GM23248 (cell line): ENCODE data around the gene ZNF668. TPM values are rescaled to one million over a fixed set of nuclear protein-coding genes. Genes with fewer than 3 reads are reported as not detected.

Experiments
- DNase-seq: peaks from one replicate; pipeline ENCODE4 v3.0.0-alpha.2; 2015
- H2AFZ ChIP-seq: fragments of 200-600 bp; sonication (generic); 2 replicates; pipeline ENCODE4 v1.6.1; 2016; ENCODE audit warnings: antibody characterized with exemption
- H3F3A ChIP-seq: fragments of 200-600 bp; sonication (generic); 2 replicates; pipeline ENCODE4 v1.6.1; 2016; ENCODE audit warnings: mild to moderate bottlenecking, antibody characterized with exemption, mixed run types; ENCODE audit not compliant: insufficient read depth
- H3K27ac ChIP-seq: fragments of 200-600 bp; sonication (generic); 2 replicates; pipeline ENCODE4 v1.5.1; 2016; ENCODE audit warnings: mild to moderate bottlenecking
- H3K27me3 ChIP-seq: fragments of 200-600 bp; sonication (generic); replicated peaks from 2 replicates; pipeline ENCODE4 v1.6.1; 2016; ENCODE audit warnings: mild to moderate bottlenecking; ENCODE audit not compliant: insufficient read depth
- H3K36me3 ChIP-seq: fragments of 200-600 bp; sonication (generic); 2 replicates; pipeline ENCODE4 v1.6.1; 2016; ENCODE audit warnings: low read depth, mild to moderate bottlenecking
- H3K4me1 ChIP-seq: fragments of 200-600 bp; sonication (generic); 2 replicates; pipeline ENCODE4 v1.6.1; 2016; ENCODE audit warnings: mild to moderate bottlenecking; ENCODE audit not compliant: insufficient read depth
- H3K4me2 ChIP-seq: fragments of 200-600 bp; sonication (generic); one replicate; pipeline ENCODE4 v1.6.1; 2016; ENCODE audit warnings: mild to moderate bottlenecking; ENCODE audit not compliant: unreplicated experiment
- H3K4me3 ChIP-seq: fragments of 200-600 bp; sonication (generic); 2 replicates; pipeline ENCODE4 v1.5.1; 2016; ENCODE audit warnings: mild to moderate bottlenecking
- H3K79me2 ChIP-seq: fragments of 200-600 bp; sonication (generic); 2 replicates; pipeline ENCODE4 v1.6.1; 2016; ENCODE audit warnings: mild to moderate bottlenecking; ENCODE audit not compliant: insufficient read depth
- H3K9ac ChIP-seq: fragments of 200-600 bp; sonication (generic); 2 replicates; pipeline ENCODE4 v1.6.1; 2016; ENCODE audit warnings: mild to moderate bottlenecking
- H3K9me2 ChIP-seq: fragments of 200-600 bp; sonication (generic); 2 replicates; pipeline ENCODE4 v1.6.1; 2016; ENCODE audit warnings: mixed run types, mild to moderate bottlenecking, moderate library complexity; ENCODE audit not compliant: insufficient read depth
- H3K9me3 ChIP-seq: fragments of 200-600 bp; sonication (generic); one replicate; pipeline ENCODE4 v1.6.1; 2017; ENCODE audit warnings: low read depth
- H4K20me1 ChIP-seq: fragments of 200-600 bp; sonication (generic); 2 replicates; pipeline ENCODE4 v1.6.0; 2016; ENCODE audit not compliant: insufficient read depth
- EZH2 ChIP-seq: fragments of 200-600 bp; sonication (generic); IDR thresholded peaks from 2 replicates; pipeline ENCODE4 v1.6.1; 2018; ENCODE audit warnings: antibody characterized with exemption, mild to moderate bottlenecking; ENCODE audit not compliant: insufficient read depth, poor library complexity, severe bottlenecking
- EZH2phosphoT487 ChIP-seq: fragments of 200-600 bp; sonication (generic); IDR thresholded peaks from 2 replicates; pipeline ENCODE4 v1.6.1; 2018; ENCODE audit warnings: antibody characterized with exemption, moderate library complexity, mild to moderate bottlenecking, low read depth; ENCODE audit not compliant: insufficient read depth
- WGBS, 2 experiments: methylation state at CpG; one replicate each; pipeline ENCODE4 v1.1.6; 2015 to 2017; ENCODE audit warnings: low lambda C conversion rate in 2 of 2, low coverage in 1 of 2; ENCODE audit errors: missing lambda C conversion rate in 2 of 2; 5-methylcytosine and 5-hydroxymethylcytosine counted together
- in situ Hi-C: fragments of 300-500 bp; cut with MboI; formaldehyde crosslinking; loops from 2 replicates; pipeline ENCODE4 v1.15.0; 2020
- polyA plus RNA-seq: library from polyadenylated mRNA; unstranded; fragments of >200 nt; fragmentation: Nextera tagmentation; extraction: Ambion mirVana; gene quantifications from 2 replicates; pipeline ENCODE4 v1.2.1, GENCODE V29; 2016
- total RNA-seq: library from RNA; depleted of rRNA; stranded (reverse); fragments of >200 nt; shearing (Covaris generic); gene quantifications from 2 replicates; pipeline ENCODE4 v1.2.3, GENCODE V29; 2014

Gene ZNF668
- total and polyA plus RNA-seq, 2 experiments from 2014 or later, result 19.5 to 21.8 TPM

GRCh38 chr16:31080035-31080629 is 6.1 kb upstream of the ZNF668 start:
- Histone ChIP-seq H3K9ac (no peak overlapping the region), H4K20me1 (no peaks in the 10 kb centered on the region), H2AFZ (no peak overlapping the region), H3F3A (no peaks in the 10 kb centered on the region), H3K4me3 (no peak overlapping the region), H3K36me3 (peaks cover 2% of the 10 kb centered on the region; the same call in 1 of the 2 replicates), H3K27me3 (no peaks in the 10 kb centered on the region), H3K79me2 (peaks cover 74% of the 10 kb centered on the region), H3K4me1 (peaks cover 2% of the 10 kb centered on the region; the same call in 1 of the 2 replicates), H3K9me2 (no peaks in the 10 kb centered on the region), H3K9me3 (no peaks in the 10 kb centered on the region), H3K4me2 (no peak overlapping the region), H3K27ac (no peak overlapping the region)
- 93% methylated on average over 36 to 40 of the region's 40 CpGs for WGBS, 2 experiments
- in situ Hi-C loops, result no loop called here
- no peak for DNase-seq
- TF ChIP-seq EZH2phosphoT487, result no peak
- no peak for TF ChIP-seq EZH2

GRCh38 chr16:31079342-31079944 is 5.4 kb upstream of the ZNF668 start:
- Histone ChIP-seq H4K20me1 (no peaks in the 10 kb centered on the region), H3K36me3 (peaks cover 2% of the 10 kb centered on the region; the same call in 1 of the 2 replicates), H2AFZ (no peak overlapping the region), H3K79me2 (peaks cover 81% of the 10 kb centered on the region), H3K27ac (no peak overlapping the region), H3K4me1 (peaks cover 5% of the 10 kb centered on the region; the same call in 1 of the 2 replicates), H3F3A (no peaks in the 10 kb centered on the region), H3K4me3 (no peak overlapping the region), H3K9ac (no peak overlapping the region), H3K27me3 (no peaks in the 10 kb centered on the region), H3K9me2 (no peaks in the 10 kb centered on the region), H3K9me3 (no peaks in the 10 kb centered on the region), H3K4me2 (no peak overlapping the region)
- TF ChIP-seq EZH2phosphoT487, result no peak
- no peak for TF ChIP-seq EZH2
- DNase-seq, result no peak
- 83 to 88% methylated on average over 13 of the region's 13 CpGs for WGBS, 2 experiments
- in situ Hi-C loops, result no loop called here

- TF ChIP-seq EZH2phosphoT487, result no peak
- no peak for TF ChIP-seq EZH2
- Histone ChIP-seq H3K9ac (no peak overlapping the region), H3K27me3 (no peaks in the 10 kb centered on the region), H3K4me2 (no peak overlapping the region), H3K9me2 (no peaks in the 10 kb centered on the region), H4K20me1 (no peaks in the 10 kb centered on the region), H3K4me1 (peaks cover 5% of the 10 kb centered on the region; the same call in 1 of the 2 replicates), H3K36me3 (peaks cover 2% of the 10 kb centered on the region; the same call in 1 of the 2 replicates), H3F3A (no peaks in the 10 kb centered on the region), H3K27ac (no peak overlapping the region), H2AFZ (no peak overlapping the region), H3K79me2 (peaks cover 82% of the 10 kb centered on the region), H3K4me3 (no peak overlapping the region), H3K9me3 (no peaks in the 10 kb centered on the region)
- in situ Hi-C loops, result no loop called here
- 89 to 91% methylated on average over 15 of the region's 15 CpGs for WGBS, 2 experiments
- DNase-seq, result no peak
These were observed 4.7 kb upstream of the ZNF668 start for GRCh38 chr16:31078597-31079341.

GRCh38 chr16:31077592-31078396 is 3.8 kb upstream of the ZNF668 start:
- no peak overlapping the region for H3K27ac ChIP-seq
- in situ Hi-C loops, result no loop called here
- peaks cover 82% of the 10 kb centered on the region for H3K79me2 ChIP-seq
- peaks cover 2% of the 10 kb centered on the region; the same call in 1 of the 2 replicates for H3F3A ChIP-seq
- no peaks in the 10 kb centered on the region for H3K27me3 ChIP-seq
- H3K4me1 ChIP-seq, result peaks cover 5% of the 10 kb centered on the region; the same call in 1 of the 2 replicates
- H2AFZ ChIP-seq, result no peak overlapping the region
- no peaks in the 10 kb centered on the region for H3K9me2 ChIP-seq
- no peak overlapping the region for H3K4me2 ChIP-seq
- H3K9me3 ChIP-seq, result no peaks in the 10 kb centered on the region
- H4K20me1 ChIP-seq, result no peaks in the 10 kb centered on the region
- TF ChIP-seq EZH2phosphoT487 (no peak), EZH2 (no peak)
- no peak overlapping the region for H3K4me3 ChIP-seq
- no peak for DNase-seq
- H3K36me3 ChIP-seq, result peaks cover 2% of the 10 kb centered on the region; the same call in 1 of the 2 replicates
- H3K9ac ChIP-seq, result no peak overlapping the region
- WGBS, 2 experiments, result 92% methylated on average over 30 of the region's 30 CpGs
